K562 (cell line): ENCODE measurements around the gene TMIGD1. TPM values are rescaled to one million over a fixed set of nuclear protein-coding genes. Genes with fewer than 3 reads are reported as not detected.
A peak's percentile ranks its signal among the peaks of the same experiment; 100 is the strongest.

Experiments
- BRD4 ChIP-seq: fragments of 200-600 bp; sonication (generic); IDR thresholded peaks from 2 replicates; pipeline ENCODE4 v1.6.1; 2017; ENCODE audit warnings: inconsistent platforms
- CREBBP ChIP-seq: IDR thresholded peaks from one replicate; pipeline ENCODE4 v1.6.1; 2012; ENCODE audit warnings: low read depth, mild to moderate bottlenecking, control low read depth, inconsistent platforms, low read length
- ESRRB ChIP-seq: fragments of 250-450 bp; sonication (Bioruptor Pico); IDR thresholded peaks from 2 replicates; pipeline ENCODE4 v1.5.0; 2020; ENCODE audit warnings: mild to moderate bottlenecking, moderate library complexity, borderline replicate concordance
- HDAC3 ChIP-seq: fragments of 450-650 bp; IDR thresholded peaks from 2 replicates; pipeline ENCODE4 v1.6.1; 2018; ENCODE audit warnings: borderline replicate concordance, mild to moderate bottlenecking, moderate library complexity; ENCODE audit not compliant: partially characterized antibody
- MAFF ChIP-seq: IDR thresholded peaks from 2 replicates; pipeline ENCODE4 v1.6.1; 2012; ENCODE audit warnings: low read length, improper control_type of control experiment
- MAFK ChIP-seq: IDR thresholded peaks from 2 replicates; pipeline ENCODE4 v1.6.1; 2011; ENCODE audit warnings: low read length, improper control_type of control experiment
- NCOA4 ChIP-seq: fragments of 450-650 bp; IDR thresholded peaks from 2 replicates; pipeline ENCODE4 v1.6.1; 2018; ENCODE audit warnings: mild to moderate bottlenecking; ENCODE audit not compliant: partially characterized antibody
- NFE2 ChIP-seq: IDR thresholded peaks from 2 replicates; pipeline ENCODE4 v1.6.1; 2014; ENCODE audit warnings: antibody characterized with exemption, low read depth
- RHOXF2B ChIP-seq: fragments of 250-450 bp; sonication (Bioruptor Pico); conservative IDR thresholded peaks from 2 replicates; pipeline ENCODE4 v1.5.1; 2021
- SOX6 ChIP-seq: fragments of 450-650 bp; IDR thresholded peaks from 2 replicates; pipeline ENCODE4 v1.6.1; 2014; ENCODE audit warnings: mild to moderate bottlenecking
- U2AF2 ChIP-seq: fragments of 200-400 bp; formaldehyde crosslinking; optimal IDR thresholded peaks from 2 replicates; pipeline ENCODE3; 2017; ENCODE audit warnings: low read depth, mild to moderate bottlenecking, low read length
- ZNF436 ChIP-seq: fragments of 250-450, 450-650 bp; sonication (Bioruptor Pico); formaldehyde crosslinking; IDR thresholded peaks from 2 replicates; pipeline ENCODE4 v1.7.0; 2020; ENCODE audit warnings: mild to moderate bottlenecking
- ZNF586 ChIP-seq: fragments of 450-650 bp; formaldehyde crosslinking; conservative IDR thresholded peaks from 2 replicates; pipeline ENCODE4 v1.4.0; 2020; ENCODE audit warnings: mild to moderate bottlenecking, moderate library complexity
- ZSCAN32 ChIP-seq: fragments of 450-650 bp; formaldehyde crosslinking; IDR thresholded peaks from 2 replicates; pipeline ENCODE4 v1.4.0; 2020; ENCODE audit warnings: mild to moderate bottlenecking, moderate library complexity
- polyA plus RNA-seq, 8 experiments: library from polyadenylated mRNA; depleted of rRNA in 4 of 8; stranded (reverse) in 5 of 8; unstranded in 3 of 8; fragments of >200 nt; fragmentation: Nextera tagmentation in 2 of 8; fragmentation: Illumina TruSeq in 1 of 8; extraction: Ambion mirVana in 2 of 8; extraction: Trizol in 1 of 8; gene quantifications; 2 replicates each; pipeline versions ENCODE4 v1.2.1 to v1.2.3, GENCODE V29; 2011 to 2014; ENCODE audit warnings: inconsistent platforms in 1 of 8, missing spikeins in 1 of 8
- total RNA-seq, 7 experiments: library from RNA; depleted of rRNA in 6 of 7; stranded (reverse); fragments of >200 nt in 6 of 7; fragmentation: Illumina TruSeq in 2 of 7; extraction: Trizol in 2 of 7; gene quantifications; 2 replicates each; pipeline versions ENCODE4 v1.2.1 to v1.2.3, GENCODE V29; 2011 to 2021; ENCODE audit warnings: low replicate concordance in 1 of 7
- TF ChIP-seq, protein P1 (sequence below): fragments of 450-650 bp; IDR thresholded peaks from 2 replicates; pipeline ENCODE4 v1.6.1; 2016; ENCODE audit warnings: mild to moderate bottlenecking
- TF ChIP-seq, protein P2 (sequence below): sonication (generic); formaldehyde crosslinking; IDR thresholded peaks from 2 replicates; pipeline ENCODE4 v1.9.0; 2022; ENCODE audit warnings: mild to moderate bottlenecking, missing genetic modification reagents
- TF ChIP-seq, protein P3 (sequence below), 2 experiments: IDR thresholded peaks in 1 of 2; conservative IDR thresholded peaks in 1 of 2; 2 replicates each; pipeline ENCODE4 v1.6.1; 2016; ENCODE audit warnings: low read depth in 2 of 2, mild to moderate bottlenecking in 1 of 2, missing compliant biosample characterization in 1 of 2, missing genetic modification characterization in 1 of 2, moderate library complexity in 1 of 2
- TF ChIP-seq, protein P4 (sequence below): fragments of 200-800 bp; sonication (Bioruptor generic); IDR thresholded peaks from 2 replicates; pipeline ENCODE4 v1.6.1; 2017; ENCODE audit warnings: missing genetic modification characterization, missing compliant biosample characterization

Gene TMIGD1
- total and polyA plus RNA-seq, 9 of the 15 experiments (the other 6 are each of a cell fraction or from before 2014, with no cell fraction given) = not detected

DNA sequence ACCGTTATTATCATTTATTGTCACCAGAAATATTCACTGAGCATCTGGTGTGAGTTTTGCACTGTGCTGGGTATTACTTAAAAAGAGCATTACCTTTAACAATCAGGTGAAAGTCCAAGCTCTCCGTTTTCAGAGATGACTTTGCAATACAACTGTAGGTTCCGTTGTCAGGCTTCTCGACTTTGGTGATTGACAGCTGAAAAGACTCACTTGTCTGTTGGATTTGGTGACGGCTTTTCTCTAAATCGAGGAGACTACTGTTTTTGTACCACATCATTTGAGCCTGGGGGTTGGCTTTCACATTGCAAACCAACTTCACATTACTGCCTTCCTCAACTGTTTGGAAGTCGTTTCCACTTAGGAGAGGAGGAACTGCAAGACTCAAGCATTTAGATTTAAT is 9.1 kb downstream of the TMIGD1 start (continued):
- TF ChIP-seq CREBBP (no peak), MAFF (0 out of 2 replicates have a peak, but pooled peaks have one; percentile 9), U2AF2 (no peak), BRD4 (no peak), RHOXF2B (CRISPR knock-in tag) (no peak), ZNF436 (no peak), SOX6 (no peak), HDAC3 (no peak), ZNF586 (CRISPR knock-in tag) (no peak), ESRRB (CRISPR knock-in tag) (no peak), NFE2 (0 out of 2 replicates have a peak, but pooled peaks have one; percentile 22), MAFK (peak; percentile 23; the same call in 1 of the 2 replicates), ZSCAN32 (CRISPR knock-in tag) (no peak), NCOA4 (no peak)
- TF ChIP-seq, protein P1, sequence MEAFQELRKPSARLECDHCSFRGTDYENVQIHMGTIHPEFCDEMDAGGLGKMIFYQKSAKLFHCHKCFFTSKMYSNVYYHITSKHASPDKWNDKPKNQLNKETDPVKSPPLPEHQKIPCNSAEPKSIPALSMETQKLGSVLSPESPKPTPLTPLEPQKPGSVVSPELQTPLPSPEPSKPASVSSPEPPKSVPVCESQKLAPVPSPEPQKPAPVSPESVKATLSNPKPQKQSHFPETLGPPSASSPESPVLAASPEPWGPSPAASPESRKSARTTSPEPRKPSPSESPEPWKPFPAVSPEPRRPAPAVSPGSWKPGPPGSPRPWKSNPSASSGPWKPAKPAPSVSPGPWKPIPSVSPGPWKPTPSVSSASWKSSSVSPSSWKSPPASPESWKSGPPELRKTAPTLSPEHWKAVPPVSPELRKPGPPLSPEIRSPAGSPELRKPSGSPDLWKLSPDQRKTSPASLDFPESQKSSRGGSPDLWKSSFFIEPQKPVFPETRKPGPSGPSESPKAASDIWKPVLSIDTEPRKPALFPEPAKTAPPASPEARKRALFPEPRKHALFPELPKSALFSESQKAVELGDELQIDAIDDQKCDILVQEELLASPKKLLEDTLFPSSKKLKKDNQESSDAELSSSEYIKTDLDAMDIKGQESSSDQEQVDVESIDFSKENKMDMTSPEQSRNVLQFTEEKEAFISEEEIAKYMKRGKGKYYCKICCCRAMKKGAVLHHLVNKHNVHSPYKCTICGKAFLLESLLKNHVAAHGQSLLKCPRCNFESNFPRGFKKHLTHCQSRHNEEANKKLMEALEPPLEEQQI = no peak
- TF ChIP-seq, protein P2, sequence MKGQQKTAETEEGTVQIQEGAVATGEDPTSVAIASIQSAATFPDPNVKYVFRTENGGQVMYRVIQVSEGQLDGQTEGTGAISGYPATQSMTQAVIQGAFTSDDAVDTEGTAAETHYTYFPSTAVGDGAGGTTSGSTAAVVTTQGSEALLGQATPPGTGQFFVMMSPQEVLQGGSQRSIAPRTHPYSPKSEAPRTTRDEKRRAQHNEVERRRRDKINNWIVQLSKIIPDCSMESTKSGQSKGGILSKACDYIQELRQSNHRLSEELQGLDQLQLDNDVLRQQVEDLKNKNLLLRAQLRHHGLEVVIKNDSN = no peak
- TF ChIP-seq, protein P3, sequence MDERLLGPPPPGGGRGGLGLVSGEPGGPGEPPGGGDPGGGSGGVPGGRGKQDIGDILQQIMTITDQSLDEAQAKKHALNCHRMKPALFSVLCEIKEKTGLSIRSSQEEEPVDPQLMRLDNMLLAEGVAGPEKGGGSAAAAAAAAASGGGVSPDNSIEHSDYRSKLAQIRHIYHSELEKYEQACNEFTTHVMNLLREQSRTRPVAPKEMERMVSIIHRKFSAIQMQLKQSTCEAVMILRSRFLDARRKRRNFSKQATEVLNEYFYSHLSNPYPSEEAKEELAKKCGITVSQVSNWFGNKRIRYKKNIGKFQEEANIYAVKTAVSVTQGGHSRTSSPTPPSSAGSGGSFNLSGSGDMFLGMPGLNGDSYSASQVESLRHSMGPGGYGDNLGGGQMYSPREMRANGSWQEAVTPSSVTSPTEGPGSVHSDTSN (CRISPR knock-in tag; IDR thresholded peaks at IDR 0.05; ENCODE audit: low read depth) = peak; percentile 52
- TF ChIP-seq, protein P3 (tag; conservative IDR thresholded peaks at IDR 0.05; ENCODE audit: low read depth) = peak; percentile 83
- TF ChIP-seq, protein P4, sequence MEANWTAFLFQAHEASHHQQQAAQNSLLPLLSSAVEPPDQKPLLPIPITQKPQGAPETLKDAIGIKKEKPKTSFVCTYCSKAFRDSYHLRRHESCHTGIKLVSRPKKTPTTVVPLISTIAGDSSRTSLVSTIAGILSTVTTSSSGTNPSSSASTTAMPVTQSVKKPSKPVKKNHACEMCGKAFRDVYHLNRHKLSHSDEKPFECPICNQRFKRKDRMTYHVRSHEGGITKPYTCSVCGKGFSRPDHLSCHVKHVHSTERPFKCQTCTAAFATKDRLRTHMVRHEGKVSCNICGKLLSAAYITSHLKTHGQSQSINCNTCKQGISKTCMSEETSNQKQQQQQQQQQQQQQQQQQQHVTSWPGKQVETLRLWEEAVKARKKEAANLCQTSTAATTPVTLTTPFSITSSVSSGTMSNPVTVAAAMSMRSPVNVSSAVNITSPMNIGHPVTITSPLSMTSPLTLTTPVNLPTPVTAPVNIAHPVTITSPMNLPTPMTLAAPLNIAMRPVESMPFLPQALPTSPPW (CRISPR knock-in tag) = no peak
